WTC11 (cell line): ENCODE data around the gene CASP8. TPM values are rescaled to one million over a fixed set of nuclear protein-coding genes. Genes with fewer than 3 reads are reported as not detected.

ENCODE experiments used
- ATAC-seq: fragments of 200-7000 bp; cut with Tn5 transposase; 2 replicates; pipeline ENCODE4 v1.10.0; 2021; ENCODE audit warnings: mild to moderate bottlenecking, moderate library complexity
- CTCF ChIA-PET: fragments of 300-600 bp; sonication (Branson Sonifier 250); formaldehyde crosslinking; loops from one replicate; lab custom pipeline; 2021; ENCODE audit warnings: antibody characterized with exemption; lab: Charles Lee
- POLR2A ChIA-PET: fragments of 350-600 bp; sonication (Branson Sonifier 250); formaldehyde crosslinking; loops from one replicate; lab custom pipeline; 2021; ENCODE audit warnings: antibody characterized with exemption; lab: Charles Lee
- DNase-seq: peaks from one replicate; pipeline ENCODE4 v3.0.0; 2021; ENCODE audit warnings: low spot score
- H3K27ac Mint-ChIP-seq: 2 replicates; pipeline ENCODE4 v1.8.0; 2021; ENCODE audit warnings: mixed read lengths
- H3K27me3 Mint-ChIP-seq: 2 replicates; pipeline ENCODE4 v1.8.0; 2021; ENCODE audit warnings: low read depth, mild to moderate bottlenecking, moderate library complexity, mixed read lengths
- H3K36me3 Mint-ChIP-seq: 2 replicates; pipeline ENCODE4 v1.8.0; 2021; ENCODE audit warnings: mixed read lengths
- H3K4me1 Mint-ChIP-seq: 2 replicates; pipeline ENCODE4 v1.8.0; 2022; ENCODE audit warnings: mixed read lengths
- H3K4me3 Mint-ChIP-seq: 2 replicates; pipeline ENCODE4 v1.8.0; 2021; ENCODE audit warnings: mild to moderate bottlenecking, moderate library complexity, mixed read lengths
- H3K9me3 Mint-ChIP-seq: 2 replicates; pipeline ENCODE4 v1.8.0; 2021; ENCODE audit warnings: mixed read lengths
- ATF6 ChIP-seq: sonication (generic); formaldehyde crosslinking; IDR thresholded peaks from 2 replicates; pipeline ENCODE4 v1.8.1; 2023; ENCODE audit warnings: mild to moderate bottlenecking, missing genetic modification reagents
- CBFB ChIP-seq: sonication (generic); formaldehyde crosslinking; IDR thresholded peaks from 2 replicates; pipeline ENCODE4 v1.8.1; 2022; ENCODE audit warnings: mild to moderate bottlenecking, low read depth, missing genetic modification reagents
- CREB1 ChIP-seq: sonication (generic); formaldehyde crosslinking; IDR thresholded peaks from 2 replicates; pipeline ENCODE4 v1.8.0; 2023; ENCODE audit warnings: mild to moderate bottlenecking, missing genetic modification reagents
- E2F1 ChIP-seq: sonication (generic); formaldehyde crosslinking; IDR thresholded peaks from 2 replicates; pipeline ENCODE4 v1.8.0; 2022; ENCODE audit warnings: mild to moderate bottlenecking, missing genetic modification reagents
- E2F4 ChIP-seq: sonication (generic); formaldehyde crosslinking; IDR thresholded peaks from 2 replicates; pipeline ENCODE4 v1.8.1; 2022; ENCODE audit warnings: low read depth, mild to moderate bottlenecking, moderate library complexity, missing genetic modification reagents, borderline replicate concordance
- E2F5 ChIP-seq: sonication (generic); formaldehyde crosslinking; IDR thresholded peaks from 2 replicates; pipeline ENCODE4 v1.8.1; 2022; ENCODE audit warnings: mild to moderate bottlenecking, moderate library complexity, missing genetic modification reagents
- ELF4 ChIP-seq: sonication (generic); formaldehyde crosslinking; IDR thresholded peaks from 2 replicates; pipeline ENCODE4 v1.8.1; 2022; ENCODE audit warnings: low read depth, mild to moderate bottlenecking, moderate library complexity, missing genetic modification reagents
- ERG ChIP-seq: fragments of 250-450 bp; sonication (Bioruptor Pico); IDR thresholded peaks from 2 replicates; pipeline ENCODE4 v1.8.0; 2021; ENCODE audit warnings: mild to moderate bottlenecking
- ESRRA ChIP-seq: sonication (generic); formaldehyde crosslinking; IDR thresholded peaks from 2 replicates; pipeline ENCODE4 v1.8.1; 2022; ENCODE audit warnings: mild to moderate bottlenecking, missing genetic modification reagents, borderline replicate concordance
- ETV6 ChIP-seq: sonication (generic); formaldehyde crosslinking; IDR thresholded peaks from 2 replicates; pipeline ENCODE4 v1.8.1; 2022; ENCODE audit warnings: mild to moderate bottlenecking, missing genetic modification reagents
- HMGA2 ChIP-seq: fragments of 250-450 bp; sonication (Bioruptor Pico); IDR thresholded peaks from 2 replicates; pipeline ENCODE4 v1.4.0; 2021; ENCODE audit warnings: mild to moderate bottlenecking, moderate library complexity
- IRF1 ChIP-seq: sonication (generic); formaldehyde crosslinking; IDR thresholded peaks from 2 replicates; pipeline ENCODE4 v1.8.0; 2023; ENCODE audit warnings: missing genetic modification reagents
- JUN ChIP-seq: sonication (generic); formaldehyde crosslinking; IDR thresholded peaks from 2 replicates; pipeline ENCODE4 v1.8.0; 2023; ENCODE audit warnings: mild to moderate bottlenecking, missing genetic modification reagents
- MXD4 ChIP-seq: fragments of 250-450 bp; sonication (Bioruptor Pico); IDR thresholded peaks from 2 replicates; pipeline ENCODE4 v1.8.0; 2021; ENCODE audit warnings: mild to moderate bottlenecking, moderate library complexity, borderline replicate concordance
- NR2C2 ChIP-seq: sonication (generic); formaldehyde crosslinking; IDR thresholded peaks from 2 replicates; pipeline ENCODE4 v1.8.0; 2022; ENCODE audit warnings: mild to moderate bottlenecking, missing genetic modification reagents
- PRDM15 ChIP-seq: sonication (generic); formaldehyde crosslinking; IDR thresholded peaks from 2 replicates; pipeline ENCODE4 v1.8.0; 2022; ENCODE audit warnings: missing genetic modification reagents
- RELA ChIP-seq: sonication (generic); formaldehyde crosslinking; IDR thresholded peaks from 2 replicates; pipeline ENCODE4 v1.8.1; 2022; ENCODE audit warnings: missing genetic modification reagents, mild to moderate bottlenecking, borderline replicate concordance
- TP53 ChIP-seq: sonication (generic); formaldehyde crosslinking; IDR thresholded peaks from 2 replicates; pipeline ENCODE4 v1.8.1; 2023; ENCODE audit warnings: mild to moderate bottlenecking, missing genetic modification reagents
- ZBTB43 ChIP-seq: sonication (generic); formaldehyde crosslinking; IDR thresholded peaks from 2 replicates; pipeline ENCODE4 v1.8.1; 2023; ENCODE audit warnings: mild to moderate bottlenecking, missing genetic modification reagents
- ZNF138 ChIP-seq: sonication (generic); formaldehyde crosslinking; conservative IDR thresholded peaks from 2 replicates; pipeline ENCODE4 v1.8.1; 2022; ENCODE audit warnings: mild to moderate bottlenecking, moderate library complexity, missing genetic modification reagents
- ZNF281 ChIP-seq: sonication (generic); formaldehyde crosslinking; IDR thresholded peaks from 2 replicates; pipeline ENCODE4 v1.8.0; 2023; ENCODE audit warnings: mild to moderate bottlenecking, missing genetic modification reagents
- total RNA-seq: library from RNA; stranded (reverse); gene quantifications from 3 replicates; pipeline ENCODE4 v1.2.3, GENCODE V29; 2021

Gene CASP8
- total RNA-seq, 1 experiment from 2014 or later = 4.4 TPM

- TF ChIP-seq E2F1 (no peak), E2F4 (no peak), IRF1 (CRISPR knock-in tag) (no peak), ERG (CRISPR knock-in tag) (no peak), ATF6 (no peak), CBFB (CRISPR knock-in tag) (no peak), ETV6 (CRISPR knock-in tag) (no peak), ELF4 (CRISPR knock-in tag) (no peak), NR2C2 (no peak), ZNF281 (no peak)
Measured at GRCh38 chr2:201254081-201254730, 6.1 kb upstream of the CASP8 start (continued).

- no peak overlapping the region for H3K27ac Mint-ChIP-seq
- no peak overlapping the region for H3K4me3 Mint-ChIP-seq
- H3K4me1 Mint-ChIP-seq = peaks cover 32% of the 10 kb centered on the region
- H3K27me3 Mint-ChIP-seq = no peaks in the 10 kb centered on the region
- H3K36me3 Mint-ChIP-seq = no peaks in the 10 kb centered on the region; the same call in 1 of the 2 replicates
- DNase-seq (no peak), ATAC-seq (no peak)
- POLR2A ChIA-PET = no interaction called here
- peaks cover 6% of the 10 kb centered on the region for H3K9me3 Mint-ChIP-seq
- CTCF ChIA-PET = interaction anchor here (1.1 kb wide), 1 partner anchor 21 kb away, joined by 3 read pairs; no protein-coding TSS in a partner anchor
- TF ChIP-seq E2F5 (CRISPR knock-in tag) = no peak
- TF ChIP-seq ZNF138 (CRISPR knock-in tag) = no peak
- TF ChIP-seq CREB1 (CRISPR knock-in tag) = no peak
- no peak for TF ChIP-seq JUN
- no peak for TF ChIP-seq HMGA2 (CRISPR knock-in tag)
- no peak for TF ChIP-seq RELA (CRISPR knock-in tag)
- TF ChIP-seq ZBTB43 (CRISPR knock-in tag) = no peak
- TF ChIP-seq ESRRA (CRISPR knock-in tag) = no peak
- TF ChIP-seq PRDM15 = no peak
- no peak for TF ChIP-seq MXD4 (CRISPR knock-in tag)
- no peak for TF ChIP-seq TP53 (CRISPR knock-in tag)
Measured at GRCh38 chr2:201255408-201256033, 4.8 kb upstream of the CASP8 start.
